Retinal pigment epithelial cell (primary cell): ENCODE measurements around the gene ELMO1.

Source experiments
- DNase-seq: peaks from one replicate; pipeline ENCODE4 v3.0.0-alpha.2; 2010; ENCODE audit warnings: low read depth
- H3K4me3 ChIP-seq: 2 replicates; pipeline ENCODE4 v1.5.1; 2011; ENCODE audit warnings: mild to moderate bottlenecking, low read length, control low read depth, moderate library complexity
- CTCF ChIP-seq: conservative IDR thresholded peaks from 2 replicates; pipeline ENCODE4 v1.5.1; 2011; ENCODE audit warnings: low read depth, low read length, control low read depth, inconsistent platforms

The ELMO1 gene

GRCh38 chr7:37491919-37492694 is 43.4 kb upstream of the ELMO1 start:
- no peak overlapping the region for H3K4me3 ChIP-seq
- DNase-seq = no peak
- TF ChIP-seq CTCF = no peak

GRCh38 chr7:37489703-37490102 is 41.0 kb upstream of the ELMO1 start:
- no peak overlapping the region for H3K4me3 ChIP-seq
- DNase-seq = no peak
- no peak for TF ChIP-seq CTCF

- no peak for DNase-seq
- TF ChIP-seq CTCF = no peak
- H3K4me3 ChIP-seq = no peak overlapping the region
Measured at GRCh38 chr7:37488163-37488764, 39.6 kb upstream of the ELMO1 start.

- no peak for TF ChIP-seq CTCF
- H3K4me3 ChIP-seq = no peak overlapping the region
- DNase-seq = no peak
Measured at GRCh38 chr7:37484426-37485073, 35.9 kb upstream of the ELMO1 start.

- TF ChIP-seq CTCF = no peak
- DNase-seq = no peak
- H3K4me3 ChIP-seq = no peak overlapping the region
Measured at GRCh38 chr7:37483627-37484026, 35.0 kb upstream of the ELMO1 start.

GRCh38 chr7:37482953-37483352 is 34.3 kb upstream of the ELMO1 start:
- DNase-seq = no peak
- TF ChIP-seq CTCF = no peak
- no peak overlapping the region for H3K4me3 ChIP-seq
